Effector memory CD4-positive, alpha-beta T cell (primary cell): Measurements from ENCODE around the gene NGEF.
"Not testable (repeated sequence)": the region's sequence is repeated elsewhere in the genome, so short reads cannot be mapped to it uniquely, and the experiment has no call there.

Source experiments
- DNase-seq, 3 donors: peaks; one replicate each; pipeline ENCODE4 v3.0.0-alpha.2; 2020
- H3K27ac ChIP-seq: 2 replicates; pipeline ENCODE4 v1.7.0; 2013; ENCODE audit warnings: mild to moderate bottlenecking, low read length, moderate library complexity; ENCODE audit not compliant: insufficient read depth, poor library complexity, severe bottlenecking
- H3K27me3 ChIP-seq: replicated peaks from 2 replicates; pipeline ENCODE4 v1.7.0; 2013; ENCODE audit warnings: mild to moderate bottlenecking, low read length; ENCODE audit not compliant: insufficient read depth, control insufficient read depth, poor library complexity, severe bottlenecking
- H3K36me3 ChIP-seq: 2 replicates; pipeline ENCODE4 v1.7.0; 2013; ENCODE audit warnings: mild to moderate bottlenecking, low read length, moderate library complexity; ENCODE audit not compliant: control insufficient read depth, insufficient read depth
- H3K4me1 ChIP-seq: 2 replicates; pipeline ENCODE4 v1.7.0; 2013; ENCODE audit warnings: low read length, mild to moderate bottlenecking; ENCODE audit not compliant: control insufficient read depth, insufficient read depth, poor library complexity, severe bottlenecking
- H3K4me3 ChIP-seq: 2 replicates; pipeline ENCODE4 v1.7.0; 2013; ENCODE audit warnings: low read length, low read depth, mild to moderate bottlenecking; ENCODE audit not compliant: insufficient read depth, poor library complexity, severe bottlenecking
- H3K9me3 ChIP-seq: 2 replicates; pipeline ENCODE4 v1.7.0; 2013; ENCODE audit warnings: mild to moderate bottlenecking, low read length, moderate library complexity; ENCODE audit not compliant: control insufficient read depth

NGEF gene

DNA sequence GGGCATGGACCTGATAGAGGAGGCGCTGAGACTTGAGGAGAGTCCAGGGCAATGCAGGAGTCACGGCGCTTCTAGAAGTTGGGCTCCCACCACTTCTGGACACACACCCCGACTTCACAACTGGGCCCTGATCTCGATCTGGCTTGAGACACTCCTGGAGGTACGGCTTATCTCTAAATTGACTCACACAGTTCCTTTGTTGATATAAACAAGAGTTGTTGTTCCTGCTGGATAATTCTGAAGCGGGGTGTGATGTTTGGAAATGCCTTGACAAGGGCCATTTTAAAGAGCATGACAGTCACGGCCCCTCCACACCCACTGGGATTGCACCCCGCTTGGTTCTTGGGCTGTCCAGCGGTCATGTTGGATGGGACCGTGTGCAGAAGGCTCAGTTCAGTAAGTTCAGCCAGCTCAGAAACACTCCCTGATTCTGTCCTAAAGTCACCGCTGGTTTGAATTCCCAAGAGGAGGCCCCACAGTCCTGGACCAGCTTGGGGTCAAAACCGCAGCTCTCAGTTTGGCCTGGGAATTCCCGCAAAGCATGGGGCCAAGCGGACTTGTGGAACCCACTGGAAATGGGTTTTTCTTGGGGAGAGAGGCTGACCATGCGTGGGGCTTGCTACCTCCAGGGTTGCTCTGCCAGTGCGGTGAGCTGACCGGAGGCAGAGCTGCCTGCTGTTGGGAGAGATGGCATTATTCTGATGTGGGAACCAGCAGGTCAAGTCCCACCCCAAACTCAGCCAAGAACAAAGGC lies 10.1 kb upstream of the NGEF start:
- H3K4me1 ChIP-seq = no peaks in the 10 kb centered on the region
- H3K9me3 ChIP-seq = no peaks in the 10 kb centered on the region
- H3K36me3 ChIP-seq = no peaks in the 10 kb centered on the region
- no peak for DNase-seq
- H3K27me3 ChIP-seq = no peaks in the 10 kb centered on the region
- no peak overlapping the region for H3K4me3 ChIP-seq
- no peak overlapping the region for H3K27ac ChIP-seq

DNA sequence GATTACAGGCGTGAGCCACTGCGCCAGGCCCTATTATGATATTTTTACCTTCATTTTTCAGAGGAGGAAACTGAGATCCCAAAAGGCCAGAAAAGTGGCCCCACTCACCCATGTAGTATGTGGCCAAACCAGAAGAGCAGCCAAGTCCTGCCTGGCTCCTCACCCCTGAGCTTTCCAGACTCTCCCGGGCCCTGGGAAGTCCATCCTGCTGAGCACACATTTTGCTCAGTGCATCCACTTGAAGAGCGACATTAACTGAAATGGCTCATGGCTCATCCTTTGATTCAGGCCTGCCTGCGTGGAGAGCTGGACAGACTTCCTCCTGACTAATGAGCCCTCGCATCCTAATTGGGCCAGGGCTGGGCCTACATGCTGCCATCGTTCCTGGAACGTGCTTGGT lies 9.5 kb upstream of the NGEF start:
- no peaks in the 10 kb centered on the region for H3K9me3 ChIP-seq
- H3K4me3 ChIP-seq = no peak overlapping the region
- H3K4me1 ChIP-seq = no peaks in the 10 kb centered on the region
- no peak overlapping the region for H3K27ac ChIP-seq
- no peaks in the 10 kb centered on the region for H3K36me3 ChIP-seq
- no peak for DNase-seq
- no peaks in the 10 kb centered on the region for H3K27me3 ChIP-seq

DNA sequence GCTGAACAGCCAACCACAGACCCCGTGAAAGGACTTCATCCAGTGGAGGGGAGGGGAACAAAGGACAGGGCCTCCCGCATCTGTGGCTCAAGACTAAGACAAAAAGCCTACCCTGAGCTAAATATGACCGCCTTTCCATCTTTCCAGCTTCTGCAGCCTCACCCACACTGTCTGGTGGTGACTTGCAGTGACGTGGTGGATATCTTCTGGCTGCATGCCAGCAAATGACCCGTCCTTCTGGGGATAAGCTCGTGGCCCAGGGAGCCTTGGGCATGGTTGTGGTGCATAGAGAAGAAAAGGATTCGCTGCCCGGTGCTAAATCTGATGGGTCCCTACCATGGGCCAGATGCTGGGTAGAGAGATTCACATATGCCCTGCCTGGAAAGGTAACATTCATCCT lies 8.7 kb upstream of the NGEF start:
- H3K4me1 ChIP-seq = no peaks in the 10 kb centered on the region
- no peaks in the 10 kb centered on the region for H3K9me3 ChIP-seq
- no peak overlapping the region for H3K4me3 ChIP-seq
- no peak for DNase-seq
- H3K27me3 ChIP-seq = no peaks in the 10 kb centered on the region
- H3K27ac ChIP-seq = no peak overlapping the region
- no peaks in the 10 kb centered on the region for H3K36me3 ChIP-seq

DNA sequence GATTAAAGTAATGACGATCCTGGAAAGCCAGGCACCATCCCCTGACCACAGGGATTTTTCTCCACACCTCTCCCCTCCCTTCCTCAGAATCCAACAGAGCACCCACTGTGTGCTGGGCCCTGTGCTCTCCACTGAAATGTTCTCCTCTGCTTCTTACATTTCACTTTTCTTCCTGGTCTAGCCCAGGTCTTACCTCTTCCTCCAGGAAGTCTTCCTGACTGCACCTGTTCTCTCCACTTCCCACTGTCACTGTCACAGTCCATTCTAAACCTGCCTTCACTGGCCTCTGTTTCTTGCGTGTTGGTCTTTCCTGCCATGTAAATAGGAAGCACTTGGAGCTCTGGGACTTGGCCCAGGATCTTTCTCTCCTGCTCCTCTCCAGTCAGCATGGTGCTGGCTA lies 7.4 kb upstream of the NGEF start:
- no peaks in the 10 kb centered on the region for H3K4me1 ChIP-seq
- no peaks in the 10 kb centered on the region for H3K36me3 ChIP-seq
- no peaks in the 10 kb centered on the region for H3K9me3 ChIP-seq
- H3K27ac ChIP-seq = no peak overlapping the region
- DNase-seq = no peak
- H3K4me3 ChIP-seq = no peak overlapping the region
- no peaks in the 10 kb centered on the region for H3K27me3 ChIP-seq

DNA sequence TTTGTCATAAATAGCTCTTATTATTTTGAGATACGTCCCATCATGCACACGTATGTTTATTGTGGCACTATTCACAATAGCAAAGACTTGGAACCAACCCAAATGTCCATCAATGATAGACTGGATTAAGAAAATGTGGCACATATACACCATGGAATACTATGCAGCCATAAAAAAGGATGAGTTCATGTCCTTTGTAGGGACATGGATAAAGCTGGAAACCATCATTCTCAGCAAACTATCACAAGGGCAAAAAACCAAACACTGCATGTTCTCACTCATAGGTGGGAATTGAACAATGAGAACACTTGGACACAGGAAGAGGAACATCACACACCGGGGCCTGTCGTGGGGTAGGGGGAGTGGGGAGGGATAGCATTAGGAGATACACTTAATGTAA lies 6.6 kb upstream of the NGEF start:
- not testable (repeated sequence) for DNase-seq, H3K27ac ChIP-seq, H3K4me1 ChIP-seq, H3K27me3 ChIP-seq, H3K4me3 ChIP-seq, H3K9me3 ChIP-seq, H3K36me3 ChIP-seq

DNA sequence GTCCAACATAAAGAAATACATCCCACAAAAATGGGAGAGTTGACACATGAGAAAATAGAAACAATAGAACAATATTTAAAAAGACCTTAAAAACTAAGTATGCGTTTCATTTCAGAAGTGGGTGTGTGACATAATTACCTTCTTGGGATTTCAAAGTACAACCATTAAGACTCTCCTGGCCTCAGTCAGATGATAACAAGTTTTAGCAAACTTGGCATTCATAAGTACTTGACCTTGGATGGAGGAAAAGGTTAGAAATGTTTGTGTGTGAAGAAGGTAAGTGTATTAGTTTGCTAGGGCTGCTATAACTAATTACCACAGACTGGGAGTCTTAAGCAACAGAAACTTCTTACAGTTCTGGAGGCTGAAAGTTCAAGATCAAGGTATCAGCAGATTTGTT lies 4.9 kb upstream of the NGEF start:
- Histone ChIP-seq H3K27me3 (no peaks in the 10 kb centered on the region), H3K4me1 (no peaks in the 10 kb centered on the region), H3K27ac (no peak overlapping the region), H3K9me3 (no peaks in the 10 kb centered on the region), H3K4me3 (no peak overlapping the region), H3K36me3 (no peaks in the 10 kb centered on the region)
- no peak for DNase-seq

DNA sequence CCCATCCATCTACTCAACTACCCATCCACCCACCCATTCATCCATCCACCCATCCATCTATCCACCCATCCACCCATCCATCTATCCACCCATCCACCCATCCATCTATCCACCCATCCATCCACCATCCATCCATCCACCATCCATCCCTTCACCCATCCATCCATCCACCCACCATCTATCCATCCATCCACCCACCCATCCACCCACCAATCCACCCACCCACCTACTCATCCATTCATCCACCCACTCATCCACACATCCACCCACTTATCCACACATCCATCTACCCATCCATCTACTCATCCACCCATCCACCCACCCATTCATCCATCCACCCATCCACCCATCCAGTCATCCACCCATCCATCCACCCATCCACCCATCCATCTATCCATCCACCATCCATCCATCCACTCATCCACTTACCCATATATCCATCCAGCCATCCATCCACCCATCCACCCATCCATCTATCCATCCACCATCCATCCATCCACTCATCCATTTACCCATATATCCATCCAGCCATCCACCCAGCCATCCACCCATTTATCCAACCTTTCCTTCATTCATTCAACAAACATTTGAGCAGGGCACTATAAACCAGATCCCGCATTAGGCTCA lies 2.1 kb upstream of the NGEF start:
- Histone ChIP-seq H3K27me3 (no peaks in the 10 kb centered on the region), H3K36me3 (no peaks in the 10 kb centered on the region), H3K4me3 (no peak overlapping the region), H3K9me3 (no peaks in the 10 kb centered on the region), H3K27ac (no peak overlapping the region), H3K4me1 (no peaks in the 10 kb centered on the region)
- DNase-seq = no peak

DNA sequence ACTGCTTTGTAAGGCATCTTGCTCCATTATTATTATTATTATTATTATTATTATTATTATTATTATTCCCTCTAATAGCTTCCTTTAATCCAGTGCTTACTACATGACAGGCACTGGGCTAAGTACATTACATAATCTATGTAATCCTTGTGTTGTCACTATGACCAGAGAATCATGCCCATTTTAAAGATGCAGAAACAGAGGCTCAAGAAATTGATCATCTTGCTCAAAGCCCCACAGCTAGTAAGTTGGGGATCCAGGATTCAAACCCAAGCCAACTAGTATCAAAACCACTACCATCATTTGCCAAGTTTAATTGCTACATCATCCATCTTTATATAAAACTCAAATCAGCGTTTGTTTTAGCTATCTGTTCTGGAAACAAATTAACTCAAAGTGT lies 594 bp upstream of the NGEF start:
- Histone ChIP-seq H3K9me3 (no peaks in the 10 kb centered on the region), H3K27ac (no peak overlapping the region), H3K27me3 (no peaks in the 10 kb centered on the region), H3K4me1 (no peaks in the 10 kb centered on the region), H3K36me3 (no peaks in the 10 kb centered on the region), H3K4me3 (no peak overlapping the region)
- no peak for DNase-seq

DNA sequence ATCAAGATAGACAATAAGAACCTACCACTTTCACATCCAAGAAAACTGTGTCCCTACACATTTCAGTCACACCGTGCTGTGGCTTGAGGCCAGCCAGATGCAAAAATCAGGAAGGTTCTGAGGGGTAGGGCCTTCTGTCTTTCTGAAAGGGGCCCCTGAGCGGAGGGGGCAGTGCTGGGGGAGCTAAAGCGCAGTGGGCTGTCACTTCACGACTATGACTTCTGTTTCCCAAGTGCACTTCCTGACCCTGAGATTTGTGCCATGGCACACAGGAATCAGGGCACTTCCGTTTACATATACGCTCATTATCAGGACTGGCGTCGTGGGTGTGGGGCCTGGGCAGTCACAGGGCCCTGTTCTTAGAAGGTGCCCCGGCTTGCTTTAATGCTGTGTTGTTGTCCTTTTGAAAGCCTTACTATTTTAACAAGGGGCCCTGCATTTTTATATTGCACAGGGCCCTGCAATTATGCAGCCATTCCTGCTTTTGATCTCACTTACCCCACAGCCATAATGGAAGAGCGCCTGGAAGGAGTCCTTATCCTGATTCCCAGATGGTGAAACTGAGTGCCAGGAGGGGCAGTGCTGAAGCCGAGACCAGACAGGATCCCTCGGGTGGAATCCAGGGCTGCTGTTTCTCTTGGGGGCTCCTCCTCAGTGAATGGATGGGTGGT lies 620 bp downstream of the NGEF start:
- Histone ChIP-seq H3K27me3 (no peaks in the 10 kb centered on the region), H3K4me3 (no peak overlapping the region), H3K36me3 (no peaks in the 10 kb centered on the region), H3K27ac (no peak overlapping the region), H3K9me3 (no peaks in the 10 kb centered on the region), H3K4me1 (no peaks in the 10 kb centered on the region)
- no peak for DNase-seq

DNA sequence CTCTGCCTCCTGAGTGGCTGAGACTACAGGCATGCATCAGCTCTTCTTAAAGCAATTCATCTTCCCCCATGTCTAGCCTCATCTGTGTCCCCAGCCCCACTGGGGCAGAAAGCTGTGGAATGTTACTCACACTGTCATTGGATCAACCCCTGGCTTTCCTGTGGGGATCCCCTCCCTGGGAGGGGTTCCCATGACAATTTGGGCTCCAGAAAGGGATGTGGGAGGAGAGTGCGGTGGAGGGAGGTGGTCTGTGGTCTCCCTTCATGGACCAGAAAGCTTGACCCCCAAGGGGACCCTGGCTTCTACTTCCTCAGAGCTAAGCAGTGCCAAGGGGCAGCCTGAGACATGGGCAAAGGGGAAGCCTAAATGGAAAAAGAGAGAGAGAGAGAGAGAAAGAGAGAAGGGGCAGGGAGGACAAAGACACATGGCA lies 1.3 kb downstream of the NGEF start:
- no peaks in the 10 kb centered on the region for H3K9me3 ChIP-seq
- no peaks in the 10 kb centered on the region for H3K27me3 ChIP-seq
- no peak overlapping the region for H3K4me3 ChIP-seq
- no peak for DNase-seq
- H3K4me1 ChIP-seq = no peaks in the 10 kb centered on the region
- H3K27ac ChIP-seq = no peak overlapping the region
- H3K36me3 ChIP-seq = no peaks in the 10 kb centered on the region
